CD4-positive, alpha-beta T cell treated with Interleukin-4 for 1 hour (primary cell): ENCODE results near the gene SPPL3.
"Not testable (repeated sequence)": the region's sequence is repeated elsewhere in the genome, so short reads cannot be mapped to it uniquely, and the experiment has no call there.

ENCODE experiments used
- DNase-seq, 2 donors: peaks; one replicate each; pipeline ENCODE4 v3.0.0-alpha.2; 2020 to 2022

Gene SPPL3

DNA sequence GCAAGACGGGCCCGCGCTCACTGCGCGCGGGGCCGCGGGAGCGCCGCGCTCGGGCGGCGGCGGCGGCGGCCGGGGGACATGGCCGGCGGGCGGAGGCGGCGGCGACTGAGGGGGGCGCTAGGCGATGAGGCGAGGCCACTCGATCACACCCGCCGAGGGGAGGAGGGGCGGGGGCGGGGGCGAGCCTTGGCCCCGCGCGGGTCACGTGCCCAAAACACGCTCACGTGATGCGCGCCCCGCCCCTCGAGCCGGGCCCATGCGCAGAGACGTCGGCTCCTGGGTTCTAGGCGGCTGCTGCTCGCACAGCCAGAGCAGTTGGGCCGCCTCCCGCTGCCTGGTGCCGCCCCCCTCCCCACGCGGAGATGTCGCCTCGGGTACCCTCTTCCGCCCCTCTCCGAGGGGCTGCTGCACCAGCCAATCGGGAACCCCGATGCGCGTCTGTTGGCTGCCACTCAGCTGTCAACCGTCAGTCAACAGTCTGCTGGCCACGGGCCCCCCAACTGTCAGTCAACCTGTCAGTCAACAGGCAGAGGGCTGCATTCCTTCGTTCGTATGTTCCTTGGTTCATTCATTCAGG lies at the start of gene SPPL3:
Gene SPPL3, minus strand, starts transcription at position 162 of the 577 bp plus-strand sequence. CDS start 491 bp downstream, outside the sequence.
- DNase-seq: peak; percentile 89 to 91

DNA sequence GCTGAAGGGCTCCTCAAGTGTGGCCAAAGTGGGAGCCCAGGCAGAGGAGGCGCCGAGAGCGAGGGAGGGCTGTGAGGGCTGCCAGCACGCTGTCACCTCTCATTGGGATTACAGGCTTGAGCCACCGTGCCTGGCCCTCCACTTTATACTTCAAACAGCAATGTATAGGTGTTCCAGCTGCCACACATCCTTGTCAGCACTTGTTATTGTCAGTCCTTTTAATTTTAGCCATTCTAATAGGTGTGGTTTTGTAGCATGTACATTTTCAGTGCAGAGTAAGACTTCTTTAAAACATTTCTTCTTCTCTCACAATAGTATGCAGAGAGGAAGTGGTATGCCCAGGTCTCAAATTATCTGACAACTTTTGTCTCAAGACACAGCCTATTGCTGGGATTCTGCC lies 46.6 kb upstream of the SPPL3 start:
- no peak for DNase-seq

DNA sequence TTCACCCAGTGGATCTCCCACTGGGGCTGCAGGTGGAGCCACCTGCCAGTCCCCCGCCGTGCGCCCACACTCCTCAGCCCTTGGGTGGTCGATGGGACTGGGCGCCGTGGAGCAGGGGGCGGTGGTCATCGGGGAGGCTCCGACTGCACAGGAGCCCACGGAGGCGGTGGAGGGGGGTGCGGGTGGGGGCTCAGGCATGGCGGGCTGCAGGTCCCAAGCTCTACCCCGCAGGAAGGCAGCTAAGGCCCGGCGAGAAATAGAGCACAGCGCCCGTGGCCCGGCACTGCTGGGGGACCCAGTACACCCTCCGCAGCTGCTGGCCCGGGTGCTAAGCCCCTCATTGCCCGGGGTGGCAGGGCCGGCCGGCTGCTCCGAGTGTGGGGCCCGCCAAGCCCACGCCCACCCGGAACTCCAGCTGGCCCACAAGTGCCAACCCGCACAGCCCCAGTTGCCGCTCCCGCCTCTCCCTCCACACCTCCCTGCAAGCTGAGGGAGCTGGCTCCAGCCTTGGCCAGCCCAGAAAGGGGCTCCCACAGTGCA lies 46.2 kb upstream of the SPPL3 start:
- not testable (repeated sequence) for DNase-seq

- DNase-seq: not testable (repeated sequence)
Observed at GRCh38 chr12:120945516-120945915, 41.4 kb upstream of the SPPL3 start.

DNA sequence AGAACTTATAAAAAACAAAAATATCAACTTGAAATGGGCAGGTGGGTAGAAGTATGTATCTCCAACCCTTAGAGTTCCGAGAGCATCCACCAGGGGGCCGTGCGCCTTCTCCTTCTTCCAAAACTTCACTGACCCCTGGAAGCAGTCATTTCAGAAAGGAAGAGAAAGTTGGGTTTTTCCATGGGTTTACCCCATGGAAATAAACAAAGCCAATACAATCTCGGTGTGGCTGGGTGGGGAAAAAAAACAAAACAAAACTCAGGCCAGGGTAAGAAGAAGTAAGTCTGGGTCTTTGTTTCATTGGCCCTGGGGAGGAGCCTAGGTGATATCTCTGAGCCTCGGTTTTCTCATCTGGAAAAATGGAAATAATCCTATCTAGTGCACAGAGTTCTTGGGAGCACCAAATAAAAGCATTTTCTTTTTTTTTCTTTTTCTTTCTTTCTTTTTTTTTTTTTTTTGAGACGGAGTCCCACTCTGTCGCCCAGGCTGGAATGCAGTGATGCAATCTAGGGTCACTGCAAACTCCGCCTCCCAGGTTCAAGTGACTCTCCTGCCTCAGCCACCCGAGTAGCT lies 40.6 kb upstream of the SPPL3 start:
- DNase-seq: peak; percentile 48 to 60

DNA sequence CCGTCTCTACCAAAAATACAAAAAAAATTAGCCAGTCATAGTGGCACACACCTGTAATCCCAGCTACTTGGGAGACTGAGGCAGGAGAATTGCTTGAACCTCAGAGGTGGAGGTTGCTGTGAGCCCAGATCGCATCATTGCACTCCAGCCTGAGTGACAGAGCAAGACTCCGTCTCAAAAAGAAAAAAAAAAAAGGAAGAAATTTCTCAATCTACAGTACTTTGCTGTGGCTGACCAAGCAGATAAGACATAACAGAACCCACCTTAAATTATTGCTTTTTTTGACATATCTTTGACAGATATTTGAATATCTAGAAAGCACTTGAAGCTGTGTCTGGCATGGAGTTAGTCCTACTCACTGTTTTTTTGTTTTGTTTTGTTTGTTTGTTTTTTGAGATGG lies 39.3 kb upstream of the SPPL3 start:
- no peak for DNase-seq

GRCh38 chr12:120941846-120942405 lies 37.8 kb upstream of the SPPL3 start:
- no peak for DNase-seq

GRCh38 chr12:120941412-120941811 lies 37.3 kb upstream of the SPPL3 start:
- DNase-seq: no peak

GRCh38 chr12:120940799-120941198 lies 36.6 kb upstream of the SPPL3 start:
- no peak for DNase-seq

GRCh38 chr12:120940006-120940405 lies 35.8 kb upstream of the SPPL3 start:
- no peak for DNase-seq

GRCh38 chr12:120939523-120939922 lies 35.4 kb upstream of the SPPL3 start:
- peak; percentile 5 to 45 for DNase-seq

GRCh38 chr12:120938496-120938895 lies 34.3 kb upstream of the SPPL3 start:
- DNase-seq: no peak

DNA sequence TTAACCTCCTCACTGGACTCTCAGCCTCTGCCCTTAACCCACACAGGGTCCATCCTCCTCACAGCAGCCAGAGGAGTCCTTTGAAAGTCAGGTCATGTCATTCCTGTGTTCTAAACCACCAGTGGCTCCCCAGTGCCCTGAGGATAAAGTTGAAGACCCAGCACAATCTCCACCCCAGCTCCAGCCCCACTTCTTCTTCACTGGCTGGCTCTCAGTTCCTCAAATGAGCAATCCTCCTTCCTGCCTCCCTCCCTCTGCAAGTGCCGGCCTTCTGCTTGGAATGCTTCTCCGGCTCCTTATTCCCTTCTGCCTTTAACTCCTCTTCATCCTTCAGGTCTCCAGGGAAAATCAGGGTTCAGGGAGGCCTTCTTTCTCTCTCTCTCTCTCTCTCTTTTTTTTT lies 32.0 kb upstream of the SPPL3 start:
- no peak for DNase-seq

DNA sequence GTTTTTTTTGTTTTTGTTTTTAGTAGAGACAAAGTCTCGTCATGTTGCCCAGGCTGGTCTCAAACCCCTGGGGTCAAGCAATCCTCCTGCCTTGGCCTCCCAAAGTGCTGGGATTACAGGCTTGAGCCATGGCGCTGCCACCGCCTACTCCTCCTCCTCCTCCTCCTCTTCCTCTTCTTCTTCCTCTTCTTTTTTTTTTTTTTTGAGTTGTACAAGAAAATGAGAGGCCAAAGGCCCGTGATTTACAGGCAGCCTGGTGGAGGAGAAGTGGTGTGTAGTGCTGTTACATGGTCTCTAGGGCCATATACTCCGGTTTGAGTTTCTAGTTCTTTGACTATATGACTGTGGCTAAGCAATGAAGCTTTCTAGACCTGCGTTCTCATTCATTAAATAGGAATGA lies 29.6 kb upstream of the SPPL3 start:
- DNase-seq: no peak

DNA sequence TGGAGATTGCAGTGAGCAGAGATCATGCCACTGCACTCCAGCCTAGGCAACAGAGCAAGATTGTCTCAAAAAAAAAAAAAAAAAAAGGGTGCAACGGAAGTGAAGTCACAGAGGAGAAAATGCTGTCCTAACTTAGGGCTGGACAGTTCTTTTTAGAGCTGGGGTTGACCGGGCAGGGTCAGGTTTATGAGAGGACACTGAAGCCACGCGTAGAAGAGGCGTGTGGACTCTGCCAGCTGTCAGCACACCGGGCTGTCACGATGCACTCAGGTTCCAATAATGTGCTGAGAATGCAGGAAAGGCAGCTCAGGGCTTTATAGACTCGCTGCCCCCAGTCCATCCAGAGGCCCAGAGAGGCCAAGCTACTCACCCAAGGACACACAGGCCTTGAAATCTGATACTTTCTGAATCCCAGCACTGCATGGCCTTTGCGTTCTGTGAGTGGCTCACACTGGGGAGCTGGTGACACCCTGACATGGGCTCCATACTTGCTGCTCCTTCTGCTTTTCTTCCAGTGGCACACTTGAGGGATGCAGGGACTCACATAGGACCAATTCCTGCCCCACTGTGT lies 28.9 kb upstream of the SPPL3 start:
- DNase-seq: no peak

GRCh38 chr12:120932058-120932457 lies 27.9 kb upstream of the SPPL3 start:
- no peak for DNase-seq

DNA sequence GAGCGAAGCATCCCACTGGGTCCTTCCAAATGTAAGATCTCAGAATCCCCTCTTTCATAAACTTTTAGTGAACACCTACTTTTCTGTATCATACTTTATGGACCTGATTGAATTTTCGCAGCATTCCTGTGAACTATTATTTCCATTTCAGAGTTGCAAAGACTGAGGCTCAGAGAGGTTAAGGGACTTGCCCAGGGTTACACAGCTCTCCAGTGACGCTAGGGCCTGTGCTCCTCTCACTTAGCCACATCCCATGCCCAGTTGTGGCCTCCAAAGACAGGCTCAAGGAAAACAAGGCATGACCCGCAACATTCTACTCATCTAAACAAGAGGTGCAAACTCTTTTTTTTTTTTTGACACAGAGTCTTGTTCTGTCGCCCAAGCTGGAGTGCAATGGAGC lies 25.9 kb upstream of the SPPL3 start:
- DNase-seq: no peak

DNA sequence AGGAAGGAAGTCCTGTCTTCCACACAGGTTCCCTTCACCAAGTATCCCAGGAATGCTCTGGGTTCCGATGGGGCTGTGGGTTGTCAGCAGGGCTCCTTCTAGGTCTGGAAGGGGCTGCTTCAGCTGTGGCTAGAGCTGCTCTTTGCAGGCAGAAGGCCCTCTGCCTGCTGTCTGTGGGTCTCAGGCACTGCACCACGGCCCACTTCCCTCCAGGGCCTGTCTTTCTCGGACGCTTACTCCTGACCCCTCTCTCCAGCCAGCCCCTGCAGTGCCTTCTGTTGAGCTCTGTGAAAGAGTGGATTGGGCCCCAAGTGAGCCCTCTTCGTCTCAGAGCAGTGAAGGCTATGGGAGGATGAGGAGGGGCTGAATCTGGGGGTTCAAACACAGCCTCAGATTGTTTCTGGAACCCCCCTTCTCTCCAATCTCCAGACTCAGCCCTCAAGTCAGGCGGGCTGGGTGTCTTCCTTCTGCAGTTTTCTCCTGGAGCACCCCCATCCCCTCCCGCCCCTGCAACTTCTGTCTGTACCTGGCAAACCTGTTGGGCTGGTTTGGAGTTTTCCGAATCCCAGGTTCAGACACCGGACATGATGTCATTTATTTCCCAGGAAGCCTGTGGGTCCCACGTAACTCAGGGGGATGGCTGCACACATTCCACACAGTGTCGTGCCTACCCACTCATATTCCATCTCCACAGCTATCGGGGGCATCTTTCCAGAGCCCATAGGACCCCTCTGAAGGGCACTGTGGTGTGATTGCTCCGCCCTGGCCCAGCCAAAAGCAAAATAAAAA lies 24.9 kb upstream of the SPPL3 start:
- no peak for DNase-seq

- no peak for DNase-seq
Observed at GRCh38 chr12:120925740-120926563, 21.8 kb upstream of the SPPL3 start.

DNA sequence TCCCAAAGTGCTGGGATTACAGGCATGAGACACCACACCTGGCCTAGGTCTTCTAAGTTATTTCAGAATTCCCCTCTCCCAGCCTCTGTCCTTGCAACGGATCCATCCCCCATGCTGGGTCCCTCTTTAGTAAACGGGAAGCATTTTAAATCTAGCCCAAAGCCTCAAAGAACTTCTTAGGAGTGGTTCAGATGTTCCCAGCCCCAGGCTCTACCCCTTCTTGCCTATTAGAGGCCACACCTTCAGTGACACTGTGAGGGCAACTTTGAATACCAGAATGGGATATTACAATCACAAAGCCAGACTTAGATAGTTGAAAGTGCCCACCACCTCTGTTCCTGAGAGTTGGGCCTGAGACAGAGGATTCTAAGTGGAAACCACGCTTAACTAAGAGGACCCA lies 18.1 kb upstream of the SPPL3 start:
- DNase-seq: no peak

DNA sequence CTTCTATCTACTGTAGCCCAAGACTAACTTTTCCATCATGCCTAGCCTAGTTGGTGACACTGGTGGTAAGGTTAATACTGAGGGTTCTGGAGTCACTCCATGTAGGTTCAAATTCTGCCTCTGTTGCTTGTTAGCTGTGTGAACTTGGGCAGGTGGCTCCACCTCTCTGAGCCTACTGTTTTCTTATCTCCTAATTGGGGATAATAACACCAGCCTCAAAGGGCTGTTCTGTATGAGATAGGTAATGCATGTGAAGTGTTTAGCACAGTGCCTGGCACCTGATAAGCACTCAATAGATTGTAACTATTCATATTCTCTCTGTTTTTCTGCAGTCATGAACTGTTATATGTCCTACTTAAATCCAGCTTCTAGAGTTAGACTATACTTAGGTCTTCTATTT lies 17.5 kb upstream of the SPPL3 start:
- DNase-seq: no peak

- DNase-seq: no peak
Observed at GRCh38 chr12:120920178-120920577, 16.0 kb upstream of the SPPL3 start.
